Measurements from ENCODE around the gene KCTD3. TPM values are rescaled to one million over a fixed set of nuclear protein-coding genes. Genes with fewer than 3 reads are reported as not detected.

The KCTD3 gene
- total RNA-seq, 1 donor from 2014 or later: 70.5 TPM

GRCh38 chr1:215530401-215530984, 36.6 kb upstream of the KCTD3 start:
- peaks cover 3% of the 10 kb centered on the region for H3K9me3 Mint-ChIP-seq (ENCODE audit: low read depth)
- H3K4me3 Mint-ChIP-seq (ENCODE audit: low read depth): no peak overlapping the region
- H3K4me1 Mint-ChIP-seq (ENCODE audit: low read depth): peaks cover 1% of the 10 kb centered on the region
- no peaks in the 10 kb centered on the region for H3K36me3 Mint-ChIP-seq (ENCODE audit: insufficient read depth)
- H3K27me3 Mint-ChIP-seq: no peaks in the 10 kb centered on the region
- DNase-seq (ENCODE audit: low spot score, unreplicated experiment): no peak
- no peak for TF ChIP-seq CTCF (IDR thresholded peaks at IDR 0.05; ENCODE audit: unreplicated experiment)
- no peak overlapping the region for H3K27ac Mint-ChIP-seq

DNA sequence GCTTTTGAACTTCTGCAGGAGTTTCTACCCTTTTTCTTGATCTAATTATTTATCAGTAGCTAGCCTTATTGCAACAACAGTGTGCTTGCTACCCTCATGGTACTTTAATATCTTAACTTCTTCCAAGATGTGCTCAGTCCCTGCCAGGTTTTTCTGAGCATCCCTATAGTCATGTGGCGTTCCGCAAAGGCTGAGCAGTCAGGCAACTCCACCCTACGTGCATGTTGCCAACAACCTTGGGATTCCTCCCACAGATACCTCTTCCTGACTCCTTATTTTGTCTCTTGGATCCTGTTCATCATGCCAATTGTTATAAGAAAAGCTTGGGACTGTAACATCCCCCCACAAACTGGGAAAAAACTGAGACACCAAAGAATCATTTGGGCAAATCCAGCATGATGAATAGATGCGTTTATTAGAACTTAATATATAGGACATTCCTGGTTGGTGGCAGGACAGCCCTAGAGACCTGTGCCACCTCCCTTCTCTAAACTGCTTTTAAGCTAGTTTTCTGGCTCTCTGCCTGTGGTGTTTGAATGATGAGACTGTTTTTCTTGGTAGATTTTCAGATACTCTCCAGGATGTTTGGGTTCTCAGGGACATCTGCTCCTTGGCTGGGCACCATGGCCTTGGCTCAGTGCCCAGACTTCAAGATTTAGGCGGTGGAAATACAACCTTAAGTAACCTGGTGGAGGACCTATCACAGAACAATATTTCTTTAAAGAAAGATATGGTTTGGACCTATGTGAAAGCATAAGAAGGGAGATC, 27.1 kb upstream of the KCTD3 start:
- Mint-ChIP-seq H3K27ac (no peak overlapping the region), H3K9me3 (ENCODE audit: low read depth) (peaks cover 14% of the 10 kb centered on the region), H3K4me3 (ENCODE audit: low read depth) (no peak overlapping the region), H3K36me3 (ENCODE audit: insufficient read depth) (no peaks in the 10 kb centered on the region), H3K4me1 (ENCODE audit: low read depth) (peaks cover 2% of the 10 kb centered on the region), H3K27me3 (no peaks in the 10 kb centered on the region)
- TF ChIP-seq CTCF (IDR thresholded peaks at IDR 0.05; ENCODE audit: unreplicated experiment): no peak
- no peak for DNase-seq (ENCODE audit: low spot score, unreplicated experiment)

DNA sequence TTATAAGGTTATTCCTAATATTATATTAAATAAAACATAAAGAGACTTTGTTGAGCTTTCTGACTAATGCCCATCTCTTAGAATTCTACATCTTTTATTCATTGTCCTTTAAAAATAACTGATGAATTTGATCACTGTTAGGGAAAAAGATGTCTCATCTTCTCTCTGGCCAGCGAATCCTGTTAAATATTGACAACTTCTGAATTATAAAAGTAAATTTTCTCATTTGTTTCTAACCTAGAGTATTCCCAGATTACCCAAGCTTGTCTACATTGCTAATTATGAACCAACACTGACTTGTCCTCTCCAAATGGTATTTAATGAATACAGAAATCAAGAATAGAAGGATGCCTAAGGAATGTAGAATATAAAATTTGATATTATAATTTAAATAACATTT, 24.8 kb upstream of the KCTD3 start:
- no peak overlapping the region for H3K4me3 Mint-ChIP-seq (ENCODE audit: low read depth)
- H3K27ac Mint-ChIP-seq: no peak overlapping the region
- no peaks in the 10 kb centered on the region for H3K27me3 Mint-ChIP-seq
- peaks cover 2% of the 10 kb centered on the region for H3K4me1 Mint-ChIP-seq (ENCODE audit: low read depth)
- no peak for TF ChIP-seq CTCF (IDR thresholded peaks at IDR 0.05; ENCODE audit: unreplicated experiment)
- no peaks in the 10 kb centered on the region for H3K36me3 Mint-ChIP-seq (ENCODE audit: insufficient read depth)
- no peak for DNase-seq (ENCODE audit: low spot score, unreplicated experiment)
- H3K9me3 Mint-ChIP-seq (ENCODE audit: low read depth): peaks cover 7% of the 10 kb centered on the region

DNA sequence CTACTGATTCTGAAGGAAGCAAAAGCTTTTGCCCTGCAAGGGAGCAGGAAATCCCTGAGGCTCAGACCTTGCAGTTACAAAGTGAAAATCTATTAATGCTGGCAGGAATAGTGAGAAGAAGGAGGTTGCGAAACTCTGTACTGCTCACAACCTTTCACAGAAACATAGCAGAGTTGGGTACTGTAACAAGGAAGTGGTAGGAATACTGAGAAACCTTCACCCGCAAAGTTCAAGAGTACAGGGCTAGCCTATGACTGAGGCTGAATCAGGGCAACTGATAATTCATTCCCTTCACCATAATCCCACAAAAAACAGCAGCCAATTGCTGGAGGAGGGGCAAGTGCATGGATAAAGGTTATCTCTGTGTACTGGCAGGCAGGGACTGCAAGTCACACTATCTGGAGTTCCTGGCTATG, 23.9 kb upstream of the KCTD3 start:
- Mint-ChIP-seq H3K27me3 (no peaks in the 10 kb centered on the region), H3K4me1 (ENCODE audit: low read depth) (peaks cover 2% of the 10 kb centered on the region), H3K27ac (no peak overlapping the region), H3K9me3 (ENCODE audit: low read depth) (peaks cover 7% of the 10 kb centered on the region), H3K36me3 (ENCODE audit: insufficient read depth) (no peaks in the 10 kb centered on the region), H3K4me3 (ENCODE audit: low read depth) (no peak overlapping the region)
- no peak for TF ChIP-seq CTCF (IDR thresholded peaks at IDR 0.05; ENCODE audit: unreplicated experiment)
- DNase-seq (ENCODE audit: low spot score, unreplicated experiment): no peak

- Mint-ChIP-seq H3K4me3 (ENCODE audit: low read depth) (no peak overlapping the region), H3K36me3 (ENCODE audit: insufficient read depth) (no peaks in the 10 kb centered on the region), H3K27me3 (no peaks in the 10 kb centered on the region), H3K27ac (no peak overlapping the region), H3K9me3 (ENCODE audit: low read depth) (peaks cover 7% of the 10 kb centered on the region), H3K4me1 (ENCODE audit: low read depth) (peaks cover 2% of the 10 kb centered on the region)
- no peak for DNase-seq (ENCODE audit: low spot score, unreplicated experiment)
- no peak for TF ChIP-seq CTCF (IDR thresholded peaks at IDR 0.05; ENCODE audit: unreplicated experiment)
Observed at GRCh38 chr1:215543806-215544205, 23.3 kb upstream of the KCTD3 start.
